GM12878 (cell line): ENCODE measurements around the gene RNFT2. TPM values are rescaled to one million over a fixed set of nuclear protein-coding genes. Genes with fewer than 3 reads are reported as not detected.

Source experiments
- ATAC-seq: fragments of 200-7000 bp; cut with Tn5 transposase; 3 replicates; pipeline ENCODE4 v1.9.1; 2020; ENCODE audit warnings: mild to moderate bottlenecking, moderate library complexity
- BruUV-seq: library from RNA; stranded (reverse); fragments of 400-500 nt; replicated peaks from 2 replicates; lab custom pipeline; 2021; lab: Mats Ljungman, UMichigan
- CTCF ChIA-PET: fragments of 300-600 bp; sonication (Branson Sonifier 250); formaldehyde crosslinking; extraction: SDS; loops from one replicate; lab custom pipeline; 2021; ENCODE audit warnings: inconsistent platforms; lab: Yijun Ruan, JAX
- POLR2A ChIA-PET: fragments of 350-600 bp; formaldehyde crosslinking; extraction: SDS; loops from one replicate; lab custom pipeline; 2021; ENCODE audit warnings: inconsistent platforms; lab: Charles Lee
- RAD21 ChIA-PET: fragments of 300-600 bp; sonication (Branson Sonifier 250); formaldehyde crosslinking; loops from one replicate; lab custom pipeline; 2023; ENCODE audit warnings: antibody characterized with exemption; ENCODE audit not compliant: unreplicated experiment; lab: Charles Lee
- SMC1A ChIA-PET: fragments of 300-600 bp; sonication (Branson Sonifier 250); formaldehyde crosslinking; loops from one replicate; lab custom pipeline; 2023; ENCODE audit not compliant: unreplicated experiment, uncharacterized antibody; lab: Charles Lee
- DNase-seq: peaks from one replicate; pipeline ENCODE4 v3.0.0-alpha.2; 2011; ENCODE audit warnings: low read depth, low spot score
- FAIRE-seq: peaks from 3 replicates; lab custom pipeline; 2011; peaks lifted over from hg19 to GRCh38; lab: Jason Lieb, UNC
- H2AFZ ChIP-seq: 2 replicates; pipeline ENCODE4 v1.6.0; 2011; ENCODE audit warnings: low read depth, low read length, control low read depth; ENCODE audit not compliant: control insufficient read depth
- H3K27ac ChIP-seq: 2 replicates; pipeline ENCODE4 v1.5.1; 2011; ENCODE audit warnings: control low read depth; ENCODE audit not compliant: control insufficient read depth, insufficient read depth
- H3K27me3 ChIP-seq, 2 experiments: replicated peaks in 1 of 2; 2 replicates each; pipeline versions ENCODE4 v1.6.0 to v1.6.1; 2011; ENCODE audit warnings: low read length in 1 of 2; ENCODE audit not compliant: control insufficient read depth in 2 of 2, insufficient read depth in 2 of 2
- H3K36me3 ChIP-seq, 2 experiments: 2 replicates each; pipeline ENCODE4 v1.5.1; 2011; ENCODE audit warnings: low read length in 1 of 2; ENCODE audit not compliant: control insufficient read depth in 2 of 2, insufficient read depth in 2 of 2
- H3K4me1 ChIP-seq: 2 replicates; pipeline ENCODE4 v1.6.1; 2011; ENCODE audit warnings: mild to moderate bottlenecking, low read length, moderate library complexity, mixed read lengths; ENCODE audit not compliant: control insufficient read depth, insufficient read depth
- H3K4me2 ChIP-seq: 2 replicates; pipeline ENCODE4 v1.6.0; 2011; ENCODE audit warnings: control low read depth; ENCODE audit not compliant: control insufficient read depth, insufficient read depth
- H3K4me3 ChIP-seq: fragments of 200-600 bp; sonication (generic); 2 replicates; pipeline ENCODE4 v1.5.1; 2016
- H3K79me2 ChIP-seq: 2 replicates; pipeline ENCODE4 v1.6.0; 2011; ENCODE audit warnings: low read length; ENCODE audit not compliant: control insufficient read depth, insufficient read depth
- H3K9ac ChIP-seq: 2 replicates; pipeline ENCODE4 v1.8.0; 2011; ENCODE audit warnings: low read length, control low read depth, mixed read lengths; ENCODE audit not compliant: control insufficient read depth, insufficient read depth
- H3K9me3 ChIP-seq: replicated peaks from 3 replicates; pipeline ENCODE4 v1.5.1; 2011; ENCODE audit warnings: mild to moderate bottlenecking, low read length; ENCODE audit not compliant: control insufficient read depth, insufficient read depth
- H4K20me1 ChIP-seq: 2 replicates; pipeline ENCODE4 v1.6.0; 2011; ENCODE audit not compliant: control insufficient read depth, insufficient read depth
- CREB1 ChIP-seq: IDR thresholded peaks from 2 replicates; pipeline ENCODE4 v1.6.1; 2012; ENCODE audit warnings: low read depth, mild to moderate bottlenecking, inconsistent platforms
- EZH2 ChIP-seq: IDR thresholded peaks from 2 replicates; pipeline ENCODE4 v1.6.1; 2012; ENCODE audit warnings: low read depth, mild to moderate bottlenecking, control low read depth, inconsistent platforms, low read length, borderline replicate concordance; ENCODE audit not compliant: control insufficient read depth
- FOS ChIP-seq: IDR thresholded peaks from 3 replicates; pipeline ENCODE4 v1.6.1; 2011; ENCODE audit warnings: borderline replicate concordance; ENCODE audit not compliant: insufficient read length; ENCODE audit errors: extremely low read depth
- JUNB ChIP-seq: IDR thresholded peaks from 2 replicates; pipeline ENCODE4 v1.6.1; 2016; ENCODE audit warnings: antibody characterized with exemption, mild to moderate bottlenecking
- MTA2 ChIP-seq: fragments of 450-650 bp; IDR thresholded peaks from 2 replicates; pipeline ENCODE4 v1.6.1; 2016; ENCODE audit warnings: low read depth, mild to moderate bottlenecking, moderate library complexity
- RELA ChIP-seq: fragments of 450-650 bp; IDR thresholded peaks from 2 replicates; pipeline ENCODE4 v1.8.0; 2014; ENCODE audit warnings: borderline replicate concordance; ENCODE audit not compliant: partially characterized antibody
- TARDBP ChIP-seq: IDR thresholded peaks from 2 replicates; pipeline ENCODE4 v1.6.1; 2016; ENCODE audit warnings: borderline replicate concordance
- WGBS: methylation state at CpG from one replicate; pipeline ENCODE4 v1.1.6; 2016; ENCODE audit warnings: low lambda C conversion rate; ENCODE audit not compliant: insufficient replicate concordance, insufficient coverage; ENCODE audit errors: missing lambda C conversion rate; 5-methylcytosine and 5-hydroxymethylcytosine counted together
- in situ Hi-C: fragments of 300-500 bp; cut with MboI; formaldehyde crosslinking; loops from 9 replicates; pipeline ENCODE4 v1.14.3; 2018; ENCODE audit warnings: mixed read lengths
- intact Hi-C: fragments of 100-400 bp; cut with micrococcal nuclease; formaldehyde crosslinking; loops from one replicate; pipeline ENCODE4 v1.14.2; 2022; ENCODE audit not compliant: unreplicated experiment
- polyA plus RNA-seq, 11 experiments: library from polyadenylated mRNA; depleted of rRNA in 4 of 11; unstranded in 6 of 11; stranded (reverse) in 5 of 11; fragments of >200 nt; fragmentation: Nextera tagmentation in 4 of 11; fragmentation: Illumina TruSeq in 1 of 11; extraction: Ambion mirVana in 4 of 11; extraction: Trizol in 1 of 11; gene quantifications; 1 replicate in 1 of 11; 2 replicates in 10 of 11; pipeline versions ENCODE4 v1.2.1 to v1.2.3, GENCODE V29; 2011 to 2016; ENCODE audit warnings: inconsistent platforms in 2 of 11, missing spikeins in 2 of 11, low read depth in 1 of 11
- total RNA-seq, 4 experiments: library from RNA; depleted of rRNA in 3 of 4; stranded (reverse); fragments of >200 nt in 3 of 4; fragmentation: Illumina TruSeq in 1 of 4; extraction: Trizol in 1 of 4; gene quantifications; 2 replicates each; pipeline versions ENCODE4 v1.2.1 to v1.2.3, GENCODE V29; 2013 to 2021
- TF ChIP-seq, protein P1 (sequence below): fragments of 450-650 bp; IDR thresholded peaks from 2 replicates; pipeline ENCODE4 v1.6.1; 2018; ENCODE audit warnings: borderline replicate concordance, mild to moderate bottlenecking; ENCODE audit not compliant: partially characterized antibody
- TF ChIP-seq, protein P2 (sequence below): fragments of 450-650 bp; IDR thresholded peaks from 2 replicates; pipeline ENCODE4 v1.6.1; 2017; ENCODE audit warnings: borderline replicate concordance
- TF ChIP-seq, protein P3 (sequence below): fragments of 450-650 bp; formaldehyde crosslinking; IDR thresholded peaks from 2 replicates; pipeline ENCODE4 v1.4.0; 2022; ENCODE audit warnings: mild to moderate bottlenecking, moderate library complexity

Gene RNFT2
- total and polyA plus RNA-seq, 10 of the 15 experiments (the other 5 are each of a cell fraction or from before 2014, with no cell fraction given), result 2.5 to 17.3 (median 9.7) TPM

DNA sequence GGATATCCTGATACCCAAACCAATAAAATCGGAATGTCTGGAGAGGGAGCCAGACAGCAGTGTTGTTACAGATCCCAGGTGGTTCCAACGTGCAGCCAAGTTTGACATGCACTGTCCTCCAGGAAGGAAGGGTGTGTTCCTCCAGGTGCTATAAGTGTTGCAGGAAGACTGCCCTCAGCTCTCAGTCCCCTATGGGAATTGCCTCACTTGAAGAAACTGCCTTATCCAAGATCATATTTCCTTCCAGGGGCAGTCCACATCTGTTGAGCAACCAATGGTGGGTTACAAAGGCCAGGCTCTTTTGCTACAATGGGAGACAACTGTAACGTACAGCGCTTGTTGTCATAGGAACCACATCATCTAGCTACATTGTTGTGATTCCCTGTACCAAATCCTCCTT lies 159.4 kb downstream of the RNFT2 start:
- FAIRE-seq (no peak), DNase-seq (no peak), ATAC-seq (no peak)
- WGBS, result 41% methylated on average over 4 of the region's 4 CpGs
- no peaks in the 10 kb centered on the region for H3K79me2 ChIP-seq
- no peak overlapping the region for H3K4me3 ChIP-seq
- TF ChIP-seq, protein P1, sequence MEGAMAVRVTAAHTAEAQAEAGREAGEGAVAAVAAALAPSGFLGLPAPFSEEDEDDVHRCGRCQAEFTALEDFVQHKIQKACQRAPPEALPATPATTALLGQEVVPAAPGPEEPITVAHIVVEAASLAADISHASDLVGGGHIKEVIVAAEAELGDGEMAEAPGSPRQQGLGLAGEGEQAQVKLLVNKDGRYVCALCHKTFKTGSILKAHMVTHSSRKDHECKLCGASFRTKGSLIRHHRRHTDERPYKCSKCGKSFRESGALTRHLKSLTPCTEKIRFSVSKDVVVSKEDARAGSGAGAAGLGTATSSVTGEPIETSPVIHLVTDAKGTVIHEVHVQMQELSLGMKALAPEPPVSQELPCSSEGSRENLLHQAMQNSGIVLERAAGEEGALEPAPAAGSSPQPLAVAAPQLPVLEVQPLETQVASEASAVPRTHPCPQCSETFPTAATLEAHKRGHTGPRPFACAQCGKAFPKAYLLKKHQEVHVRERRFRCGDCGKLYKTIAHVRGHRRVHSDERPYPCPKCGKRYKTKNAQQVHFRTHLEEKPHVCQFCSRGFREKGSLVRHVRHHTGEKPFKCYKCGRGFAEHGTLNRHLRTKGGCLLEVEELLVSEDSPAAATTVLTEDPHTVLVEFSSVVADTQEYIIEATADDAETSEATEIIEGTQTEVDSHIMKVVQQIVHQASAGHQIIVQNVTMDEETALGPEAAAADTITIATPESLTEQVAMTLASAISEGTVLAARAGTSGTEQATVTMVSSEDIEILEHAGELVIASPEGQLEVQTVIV, result no peak
- TF ChIP-seq MTA2 (no peak), CREB1 (no peak), FOS (no peak)
- ChIA-PET RAD21 (no interaction called here), CTCF (no interaction called here), SMC1A (no interaction called here), POLR2A (no interaction called here)
- H3K4me1 ChIP-seq, result no peaks in the 10 kb centered on the region
- no peak overlapping the region for H3K9ac ChIP-seq
- no peak overlapping the region for H3K27ac ChIP-seq
- H3K36me3 ChIP-seq, result no peaks in the 10 kb centered on the region
- H3K9me3 ChIP-seq, result no peaks in the 10 kb centered on the region
- in situ Hi-C loops (no loop called here), intact Hi-C loops (no loop called here)
- H3K27me3 ChIP-seq, result no peaks in the 10 kb centered on the region; a peak in 1 of 4 replicates
- BruUV-seq, result no TSS peak
- H3K4me2 ChIP-seq, result no peak overlapping the region
- H4K20me1 ChIP-seq, result no peaks in the 10 kb centered on the region
- no peak overlapping the region for H2AFZ ChIP-seq

DNA sequence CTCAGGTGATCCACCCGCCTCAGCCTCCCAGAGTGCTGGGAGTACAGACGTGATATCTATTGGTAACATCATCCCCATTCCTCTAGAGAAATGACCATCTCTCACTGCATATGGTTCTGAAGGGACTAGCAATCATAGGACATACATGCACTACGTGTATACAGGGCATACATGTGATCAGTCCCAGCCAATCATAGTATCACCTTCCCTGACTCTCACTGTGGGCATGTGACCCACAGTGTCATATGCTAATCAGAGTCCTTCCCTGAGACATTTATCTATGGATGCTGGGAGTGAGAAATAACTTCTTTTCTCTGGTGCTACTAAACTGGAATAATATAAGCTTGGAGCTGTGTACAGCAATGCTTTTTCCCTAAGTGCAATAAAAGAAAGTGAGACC lies 160.6 kb downstream of the RNFT2 start:
- no peaks in the 10 kb centered on the region for H3K9me3 ChIP-seq
- FAIRE-seq (no peak), ATAC-seq (no peak), DNase-seq (no peak)
- H3K79me2 ChIP-seq, result no peaks in the 10 kb centered on the region
- POLR2A ChIA-PET, result no interaction called here
- no peak overlapping the region for H3K9ac ChIP-seq
- no peaks in the 10 kb centered on the region for H3K4me1 ChIP-seq
- SMC1A ChIA-PET, result no interaction called here
- H3K36me3 ChIP-seq, result no peaks in the 10 kb centered on the region
- no peaks in the 10 kb centered on the region for H4K20me1 ChIP-seq
- in situ Hi-C loops, result no loop called here
- H3K27me3 ChIP-seq, result no peaks in the 10 kb centered on the region; a peak in 1 of 4 replicates
- BruUV-seq, result no TSS peak
- 43% methylated on average over 3 of the region's 3 CpGs for WGBS
- no peak overlapping the region for H3K4me2 ChIP-seq
- H3K4me3 ChIP-seq, result no peak overlapping the region
- H3K27ac ChIP-seq, result no peak overlapping the region
- intact Hi-C loops, result no loop called here
- RAD21 ChIA-PET, result no interaction called here
- CTCF ChIA-PET, result no interaction called here
- no peak overlapping the region for H2AFZ ChIP-seq
- TF ChIP-seq JUNB (no peak), TARDBP (no peak), EZH2 (no peak), RELA (no peak)
- TF ChIP-seq, protein P2, sequence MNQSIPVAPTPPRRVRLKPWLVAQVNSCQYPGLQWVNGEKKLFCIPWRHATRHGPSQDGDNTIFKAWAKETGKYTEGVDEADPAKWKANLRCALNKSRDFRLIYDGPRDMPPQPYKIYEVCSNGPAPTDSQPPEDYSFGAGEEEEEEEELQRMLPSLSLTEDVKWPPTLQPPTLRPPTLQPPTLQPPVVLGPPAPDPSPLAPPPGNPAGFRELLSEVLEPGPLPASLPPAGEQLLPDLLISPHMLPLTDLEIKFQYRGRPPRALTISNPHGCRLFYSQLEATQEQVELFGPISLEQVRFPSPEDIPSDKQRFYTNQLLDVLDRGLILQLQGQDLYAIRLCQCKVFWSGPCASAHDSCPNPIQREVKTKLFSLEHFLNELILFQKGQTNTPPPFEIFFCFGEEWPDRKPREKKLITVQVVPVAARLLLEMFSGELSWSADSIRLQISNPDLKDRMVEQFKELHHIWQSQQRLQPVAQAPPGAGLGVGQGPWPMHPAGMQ, result no peak
- TF ChIP-seq, protein P3, sequence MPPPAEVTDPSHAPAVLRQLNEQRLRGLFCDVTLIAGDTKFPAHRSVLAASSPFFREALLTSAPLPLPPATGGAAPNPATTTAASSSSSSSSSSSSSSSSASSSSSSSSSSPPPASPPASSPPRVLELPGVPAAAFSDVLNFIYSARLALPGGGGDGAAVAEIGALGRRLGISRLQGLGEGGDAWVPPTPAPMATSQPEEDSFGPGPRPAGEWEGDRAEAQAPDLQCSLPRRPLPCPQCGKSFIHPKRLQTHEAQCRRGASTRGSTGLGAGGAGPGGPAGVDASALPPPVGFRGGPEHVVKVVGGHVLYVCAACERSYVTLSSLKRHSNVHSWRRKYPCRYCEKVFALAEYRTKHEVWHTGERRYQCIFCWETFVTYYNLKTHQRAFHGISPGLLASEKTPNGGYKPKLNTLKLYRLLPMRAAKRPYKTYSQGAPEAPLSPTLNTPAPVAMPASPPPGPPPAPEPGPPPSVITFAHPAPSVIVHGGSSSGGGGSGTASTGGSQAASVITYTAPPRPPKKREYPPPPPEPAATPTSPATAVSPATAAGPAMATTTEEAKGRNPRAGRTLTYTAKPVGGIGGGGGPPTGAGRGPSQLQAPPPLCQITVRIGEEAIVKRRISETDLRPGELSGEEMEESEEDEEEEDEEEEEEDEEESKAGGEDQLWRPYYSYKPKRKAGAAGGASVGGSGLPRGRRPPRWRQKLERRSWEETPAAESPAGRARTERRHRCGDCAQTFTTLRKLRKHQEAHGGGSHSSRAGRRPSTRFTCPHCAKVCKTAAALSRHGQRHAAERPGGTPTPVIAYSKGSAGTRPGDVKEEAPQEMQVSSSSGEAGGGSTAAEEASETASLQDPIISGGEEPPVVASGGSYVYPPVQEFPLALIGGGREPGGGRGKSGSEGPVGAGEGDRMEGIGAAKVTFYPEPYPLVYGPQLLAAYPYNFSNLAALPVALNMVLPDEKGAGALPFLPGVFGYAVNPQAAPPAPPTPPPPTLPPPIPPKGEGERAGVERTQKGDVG (CRISPR knock-in tag), result no peak
